Fibroblast of the aortic adventitia (primary cell): ENCODE measurements around the gene EPB41L3. TPM values are rescaled to one million over a fixed set of nuclear protein-coding genes. Genes with fewer than 3 reads are reported as not detected.
A peak's percentile ranks its signal among the peaks of the same experiment; 100 is the strongest.
"Not testable (repeated sequence)": the region's sequence is repeated elsewhere in the genome, so short reads cannot be mapped to it uniquely, and the experiment has no call there.

Experiments
- DNase-seq: peaks from one replicate; pipeline ENCODE4 v3.0.0-alpha.2; 2010; ENCODE audit warnings: low read depth
- H3K4me3 ChIP-seq: 2 replicates; pipeline ENCODE4 v1.5.1; 2011; ENCODE audit warnings: low read depth, mild to moderate bottlenecking, control low read depth, low read length, moderate library complexity
- CTCF ChIP-seq: IDR thresholded peaks from 2 replicates; pipeline ENCODE4 v1.5.1; 2011; ENCODE audit warnings: mild to moderate bottlenecking, low read length, control low read depth, inconsistent platforms; ENCODE audit not compliant: insufficient read depth
- total RNA-seq: library from RNA; depleted of rRNA; stranded (reverse); fragments of >200 nt; gene quantifications from 2 replicates; pipeline ENCODE4 v1.2.3, GENCODE V29; 2012; ENCODE audit warnings: low replicate concordance

EPB41L3 gene
- total RNA-seq, 1 donor = 28.0 TPM

- TF ChIP-seq CTCF = no peak
- no peak for DNase-seq
- H3K4me3 ChIP-seq = no peak overlapping the region
These were observed 31.0 kb upstream of the EPB41L3 start for GRCh38 chr18:5574843-5575242.

- peak; percentile 57 for DNase-seq
- no peak for TF ChIP-seq CTCF
- no peak overlapping the region for H3K4me3 ChIP-seq
These were observed 27.9 kb upstream of the EPB41L3 start for GRCh38 chr18:5571666-5572065.

- DNase-seq = peak; percentile 38
- H3K4me3 ChIP-seq = not testable (repeated sequence)
These were observed 26.8 kb upstream of the EPB41L3 start for GRCh38 chr18:5570613-5571012.

- no peak overlapping the region for H3K4me3 ChIP-seq
- no peak for TF ChIP-seq CTCF
- DNase-seq = no peak
These were observed 24.6 kb upstream of the EPB41L3 start for GRCh38 chr18:5568416-5568815.

GRCh38 chr18:5558851-5559250 lies 15.1 kb upstream of the EPB41L3 start:
- TF ChIP-seq CTCF = no peak
- no peak overlapping the region for H3K4me3 ChIP-seq
- DNase-seq = no peak

- H3K4me3 ChIP-seq = no peak overlapping the region
- peak; percentile 31 for TF ChIP-seq CTCF
- peak; percentile 66 for DNase-seq
These were observed 12.6 kb upstream of the EPB41L3 start for GRCh38 chr18:5556310-5556974.

GRCh38 chr18:5554629-5555028 lies 10.8 kb upstream of the EPB41L3 start:
- no peak for TF ChIP-seq CTCF
- H3K4me3 ChIP-seq = no peak overlapping the region
- no peak for DNase-seq
